ENCODE measurements around the gene HECTD4.

Gene HECTD4

DNA sequence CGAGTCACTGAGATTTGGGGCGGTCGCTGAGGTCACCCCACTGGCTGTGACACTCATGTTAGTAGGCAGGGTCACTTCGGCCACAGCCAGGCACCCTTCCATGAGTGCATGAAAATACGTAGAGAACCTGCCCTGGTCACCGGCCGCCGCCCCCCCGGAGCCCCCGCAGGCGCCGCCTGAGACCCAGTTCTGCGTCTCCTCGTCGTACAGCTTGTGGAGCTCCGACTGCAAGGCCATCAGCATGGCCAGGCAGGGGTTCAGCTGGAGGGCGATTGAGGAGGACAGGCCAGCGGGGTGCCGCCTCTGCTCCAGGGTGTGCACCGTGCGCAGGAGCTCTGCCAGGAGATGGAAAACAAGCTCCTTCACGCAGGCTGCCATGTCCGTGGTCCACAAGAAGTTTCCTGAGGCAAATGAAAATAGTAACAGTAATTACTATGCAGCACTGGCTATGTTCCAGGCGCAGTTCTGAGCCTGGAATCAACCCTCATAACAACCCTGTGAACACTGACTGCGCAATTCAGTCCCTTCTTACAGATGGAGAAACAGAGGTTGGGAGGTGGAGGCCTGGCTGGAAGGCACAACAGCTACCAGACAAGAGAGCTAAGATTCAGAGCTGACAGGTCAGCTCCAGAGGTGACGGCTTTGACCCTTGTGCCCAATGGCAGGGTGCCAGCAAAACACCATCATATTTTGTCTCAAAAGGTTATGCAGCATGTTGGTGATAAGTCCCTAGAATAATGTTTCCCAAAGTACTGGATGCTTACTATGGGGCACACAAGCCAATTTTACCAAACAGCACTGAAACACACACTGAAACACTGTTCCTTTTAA, 196.9 kb downstream of the HECTD4 start:
- TF ChIP-seq, protein P1, sequence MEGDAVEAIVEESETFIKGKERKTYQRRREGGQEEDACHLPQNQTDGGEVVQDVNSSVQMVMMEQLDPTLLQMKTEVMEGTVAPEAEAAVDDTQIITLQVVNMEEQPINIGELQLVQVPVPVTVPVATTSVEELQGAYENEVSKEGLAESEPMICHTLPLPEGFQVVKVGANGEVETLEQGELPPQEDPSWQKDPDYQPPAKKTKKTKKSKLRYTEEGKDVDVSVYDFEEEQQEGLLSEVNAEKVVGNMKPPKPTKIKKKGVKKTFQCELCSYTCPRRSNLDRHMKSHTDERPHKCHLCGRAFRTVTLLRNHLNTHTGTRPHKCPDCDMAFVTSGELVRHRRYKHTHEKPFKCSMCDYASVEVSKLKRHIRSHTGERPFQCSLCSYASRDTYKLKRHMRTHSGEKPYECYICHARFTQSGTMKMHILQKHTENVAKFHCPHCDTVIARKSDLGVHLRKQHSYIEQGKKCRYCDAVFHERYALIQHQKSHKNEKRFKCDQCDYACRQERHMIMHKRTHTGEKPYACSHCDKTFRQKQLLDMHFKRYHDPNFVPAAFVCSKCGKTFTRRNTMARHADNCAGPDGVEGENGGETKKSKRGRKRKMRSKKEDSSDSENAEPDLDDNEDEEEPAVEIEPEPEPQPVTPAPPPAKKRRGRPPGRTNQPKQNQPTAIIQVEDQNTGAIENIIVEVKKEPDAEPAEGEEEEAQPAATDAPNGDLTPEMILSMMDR (IDR thresholded peaks at IDR 0.05; ENCODE audit: control extremely low read depth, extremely low read depth, low read depth, missing control alignments): no peak
- DNase-seq (ENCODE audit: extremely low spot score): no peak
- POLR2A ChIA-PET: no interaction called here
- CTCF ChIA-PET: interaction anchor here (1.0 to 2.5 kb wide), 3 partner anchors 8 to 58 kb away, joined by 3 to 10 read pairs (median 4); no protein-coding TSS in a partner anchor

DNA sequence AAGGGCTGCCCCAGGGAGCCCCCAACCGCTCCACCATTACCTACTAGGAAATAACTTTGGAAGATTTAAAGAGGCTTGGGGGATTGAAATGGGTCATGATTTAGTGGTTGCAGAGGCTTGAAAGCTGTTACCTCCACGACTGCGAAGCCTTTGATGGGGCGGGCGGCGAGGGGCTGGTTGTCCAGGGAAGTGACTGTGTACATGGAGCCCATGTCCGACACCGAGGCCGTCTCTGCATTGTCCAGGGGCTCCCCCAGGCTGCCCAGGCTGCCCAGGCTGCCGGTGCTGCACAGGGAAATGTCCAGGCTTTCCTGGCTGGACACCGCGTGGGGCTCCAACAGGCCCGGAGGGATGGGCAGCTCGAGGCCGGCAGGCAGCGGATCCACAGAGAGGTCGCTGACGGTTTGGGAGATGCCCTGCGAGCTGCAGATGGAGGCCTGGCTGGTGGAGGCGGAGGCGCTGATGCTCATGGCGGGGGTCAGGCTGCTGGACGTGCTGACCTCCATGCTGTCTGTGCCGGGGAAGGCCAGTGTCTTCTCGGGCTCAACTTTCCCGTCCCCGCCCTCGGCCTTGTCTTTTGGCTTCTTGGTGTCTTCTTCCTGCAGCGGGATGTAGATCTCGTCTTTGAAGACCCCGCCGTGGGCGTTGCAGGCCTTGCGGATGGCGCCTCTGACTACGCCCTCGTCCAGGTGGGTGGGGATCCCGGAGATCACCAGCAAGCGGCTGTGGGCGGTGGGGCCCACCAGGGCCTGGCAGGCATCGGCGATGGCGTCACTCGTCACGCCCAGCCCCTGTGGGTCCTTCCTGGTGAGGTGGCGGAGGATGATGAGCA, 198.0 kb downstream of the HECTD4 start:
- TF ChIP-seq, protein P1 (IDR thresholded peaks at IDR 0.05; ENCODE audit: control extremely low read depth, extremely low read depth, low read depth, missing control alignments): no peak
- ChIA-PET CTCF (interaction anchor here (1.6 to 2.5 kb wide), 2 partner anchors 14 to 202 kb away, joined by 4 to 10 read pairs; no protein-coding TSS in a partner anchor), POLR2A (no interaction called here)
- no peak for DNase-seq (ENCODE audit: extremely low spot score)

DNA sequence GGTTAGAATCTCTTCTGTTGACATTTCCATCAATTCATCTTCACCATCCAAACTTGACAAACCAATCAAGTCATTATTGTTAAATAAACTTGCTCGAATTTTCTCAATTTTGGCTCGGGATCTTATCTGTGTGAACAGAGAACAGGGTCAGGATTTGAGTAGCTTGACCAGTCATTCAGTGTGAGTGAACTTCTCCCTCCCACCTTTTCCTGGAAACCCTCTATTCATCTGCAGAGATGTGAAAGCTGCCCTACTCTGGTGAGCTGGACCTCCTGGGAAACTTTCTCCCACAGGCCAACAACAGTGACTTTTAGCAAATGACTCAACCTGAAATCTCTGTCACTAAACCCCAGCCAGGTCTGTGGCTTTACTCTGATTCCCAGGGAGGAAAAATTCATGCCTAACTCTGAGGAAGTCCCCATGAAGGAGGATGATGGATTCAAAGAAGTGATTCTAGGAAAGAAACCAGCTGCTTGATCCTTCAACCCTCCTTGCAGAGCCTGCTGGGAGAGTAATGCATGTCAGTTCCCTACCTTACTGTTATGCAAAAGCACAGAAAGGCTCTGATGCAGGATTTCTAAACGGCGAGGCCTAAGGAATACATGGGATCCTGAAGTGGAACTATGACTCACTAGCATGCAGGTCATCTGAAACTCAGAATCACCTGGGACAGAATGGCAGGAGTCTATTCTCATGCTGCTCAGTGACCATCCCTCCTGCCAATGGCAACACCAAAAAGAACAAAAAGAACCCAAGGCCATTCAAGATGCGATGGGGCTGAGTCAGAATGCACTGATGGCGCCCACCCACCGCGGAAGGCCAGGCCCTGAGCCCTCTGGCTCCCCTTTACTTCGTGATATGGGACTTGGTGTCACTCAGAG, 198.8 kb downstream of the HECTD4 start:
- ChIA-PET POLR2A (no interaction called here), CTCF (interaction anchor here (1.6 kb wide), 1 partner anchor 203 kb away, joined by 4 read pairs; no protein-coding TSS in a partner anchor)
- TF ChIP-seq, protein P1 (IDR thresholded peaks at IDR 0.05; ENCODE audit: control extremely low read depth, extremely low read depth, low read depth, missing control alignments): no peak
- peak; percentile 75 for DNase-seq (ENCODE audit: extremely low spot score)

DNA sequence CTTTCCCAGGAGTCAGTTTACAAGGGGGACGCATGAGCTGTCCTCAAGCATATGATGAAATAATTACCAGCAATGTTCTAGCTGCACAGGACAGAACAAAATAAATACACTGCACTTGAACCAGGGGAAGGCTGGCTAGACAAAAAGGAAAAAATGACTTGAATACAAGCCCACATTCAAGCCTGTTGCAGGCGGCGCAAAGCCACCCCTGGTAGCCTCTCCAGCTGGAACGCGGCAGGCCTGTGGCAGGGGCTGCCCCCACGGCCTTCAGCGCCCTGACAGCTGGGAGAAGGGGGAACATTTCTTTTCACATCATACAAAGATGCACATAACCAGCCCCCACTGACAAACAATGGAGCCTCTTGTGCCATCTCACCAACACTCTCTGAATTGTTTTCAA, 199.7 kb downstream of the HECTD4 start:
- TF ChIP-seq, protein P1 (IDR thresholded peaks at IDR 0.05; ENCODE audit: control extremely low read depth, extremely low read depth, low read depth, missing control alignments): no peak
- peak; percentile 45 for DNase-seq (ENCODE audit: extremely low spot score)
- CTCF ChIA-PET: interaction anchor here (1.6 kb wide), 1 partner anchor 204 kb away, joined by 4 read pairs; no protein-coding TSS in a partner anchor
- POLR2A ChIA-PET: no interaction called here

DNA sequence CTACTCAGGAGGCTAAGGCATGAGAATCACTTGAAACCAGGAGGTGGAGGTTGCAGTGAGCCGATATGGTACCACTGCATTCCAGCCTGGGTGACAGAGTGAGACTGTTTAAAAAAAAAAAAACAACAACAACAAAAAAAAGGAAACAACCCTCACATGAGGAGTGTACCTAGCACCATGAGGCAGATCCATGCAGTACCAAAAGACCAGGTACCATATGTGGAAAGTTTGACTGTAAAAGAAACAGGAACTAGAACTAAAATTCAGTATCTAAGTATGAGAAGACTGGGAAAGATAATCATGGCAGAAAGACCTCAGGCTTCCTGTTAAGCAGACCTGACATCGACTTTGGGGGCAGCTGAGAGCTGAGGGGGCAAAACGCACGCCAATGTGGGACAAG, 201.8 kb downstream of the HECTD4 start:
- DNase-seq (ENCODE audit: extremely low spot score): no peak
- TF ChIP-seq, protein P1 (IDR thresholded peaks at IDR 0.05; ENCODE audit: control extremely low read depth, extremely low read depth, low read depth, missing control alignments): no peak
- ChIA-PET POLR2A (no interaction called here), CTCF (no interaction called here)

DNA sequence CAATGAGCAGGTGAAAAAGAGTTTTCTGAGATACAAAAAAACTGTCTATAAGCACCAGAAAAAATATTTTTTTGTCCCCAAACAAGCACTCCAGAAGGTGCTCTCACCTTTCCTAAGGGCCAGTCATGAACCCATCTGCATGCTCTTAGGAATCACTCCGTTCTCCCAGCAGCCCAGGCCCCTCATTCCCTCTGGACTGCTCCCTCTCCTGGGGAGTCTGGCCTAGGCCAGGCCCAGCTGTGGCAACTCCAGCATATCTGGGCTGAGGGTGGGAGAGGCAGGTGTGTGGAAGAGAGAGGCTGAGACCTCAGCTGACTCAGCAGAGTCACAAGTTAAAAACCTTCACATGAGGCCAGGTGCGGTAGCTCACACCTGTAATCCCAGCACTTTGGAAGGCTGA, 202.3 kb downstream of the HECTD4 start:
- TF ChIP-seq, protein P1 (IDR thresholded peaks at IDR 0.05; ENCODE audit: control extremely low read depth, extremely low read depth, low read depth, missing control alignments): no peak
- CTCF ChIA-PET: no interaction called here
- no peak for DNase-seq (ENCODE audit: extremely low spot score)
- POLR2A ChIA-PET: no interaction called here
